Fibroblast of pulmonary artery (primary cell): ENCODE data around the gene USP13.

Source experiments
- DNase-seq: peaks from one replicate; pipeline ENCODE4 v3.0.0-alpha.2; 2010; ENCODE audit warnings: low read depth
- H3K4me3 ChIP-seq: replicated peaks from 2 replicates; pipeline ENCODE4 v1.5.1; 2011; ENCODE audit warnings: low read depth, mild to moderate bottlenecking, control low read depth, low read length, moderate library complexity
- TF ChIP-seq, protein P1 (sequence below): IDR thresholded peaks from 2 replicates; pipeline ENCODE4 v1.5.1; 2011; ENCODE audit warnings: mild to moderate bottlenecking, control low read depth, low read length, inconsistent platforms; ENCODE audit errors: missing control alignments

Gene USP13

DNA sequence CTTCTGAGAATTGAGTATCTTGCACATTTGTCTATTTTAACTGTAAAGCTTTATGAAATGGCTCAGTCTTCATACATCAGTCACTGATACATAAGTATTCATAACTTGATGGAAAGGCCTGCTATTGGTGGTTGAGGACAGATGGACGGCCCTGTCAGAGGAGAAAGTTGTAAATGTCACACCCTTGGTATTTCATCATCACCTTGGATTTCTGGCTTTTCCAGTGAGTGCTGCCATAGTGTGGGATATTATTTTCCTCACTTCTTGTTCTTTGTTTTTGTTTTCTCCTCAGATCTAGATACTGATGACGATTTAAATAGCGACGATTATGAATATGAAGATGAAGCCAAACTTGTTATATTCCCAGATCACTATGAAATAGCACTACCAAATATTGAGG is 47.9 kb downstream of the USP13 start:
- H3K4me3 ChIP-seq: no peak overlapping the region
- DNase-seq: no peak
- TF ChIP-seq, protein P1, sequence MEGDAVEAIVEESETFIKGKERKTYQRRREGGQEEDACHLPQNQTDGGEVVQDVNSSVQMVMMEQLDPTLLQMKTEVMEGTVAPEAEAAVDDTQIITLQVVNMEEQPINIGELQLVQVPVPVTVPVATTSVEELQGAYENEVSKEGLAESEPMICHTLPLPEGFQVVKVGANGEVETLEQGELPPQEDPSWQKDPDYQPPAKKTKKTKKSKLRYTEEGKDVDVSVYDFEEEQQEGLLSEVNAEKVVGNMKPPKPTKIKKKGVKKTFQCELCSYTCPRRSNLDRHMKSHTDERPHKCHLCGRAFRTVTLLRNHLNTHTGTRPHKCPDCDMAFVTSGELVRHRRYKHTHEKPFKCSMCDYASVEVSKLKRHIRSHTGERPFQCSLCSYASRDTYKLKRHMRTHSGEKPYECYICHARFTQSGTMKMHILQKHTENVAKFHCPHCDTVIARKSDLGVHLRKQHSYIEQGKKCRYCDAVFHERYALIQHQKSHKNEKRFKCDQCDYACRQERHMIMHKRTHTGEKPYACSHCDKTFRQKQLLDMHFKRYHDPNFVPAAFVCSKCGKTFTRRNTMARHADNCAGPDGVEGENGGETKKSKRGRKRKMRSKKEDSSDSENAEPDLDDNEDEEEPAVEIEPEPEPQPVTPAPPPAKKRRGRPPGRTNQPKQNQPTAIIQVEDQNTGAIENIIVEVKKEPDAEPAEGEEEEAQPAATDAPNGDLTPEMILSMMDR: no peak

- TF ChIP-seq, protein P1: no peak
- DNase-seq: no peak
- no peak overlapping the region for H3K4me3 ChIP-seq
Measured at GRCh38 chr3:179701176-179701827, 48.5 kb downstream of the USP13 start.

GRCh38 chr3:179702271-179702947 is 49.6 kb downstream of the USP13 start:
- no peak for DNase-seq
- TF ChIP-seq, protein P1: no peak
- H3K4me3 ChIP-seq: no peak overlapping the region

DNA sequence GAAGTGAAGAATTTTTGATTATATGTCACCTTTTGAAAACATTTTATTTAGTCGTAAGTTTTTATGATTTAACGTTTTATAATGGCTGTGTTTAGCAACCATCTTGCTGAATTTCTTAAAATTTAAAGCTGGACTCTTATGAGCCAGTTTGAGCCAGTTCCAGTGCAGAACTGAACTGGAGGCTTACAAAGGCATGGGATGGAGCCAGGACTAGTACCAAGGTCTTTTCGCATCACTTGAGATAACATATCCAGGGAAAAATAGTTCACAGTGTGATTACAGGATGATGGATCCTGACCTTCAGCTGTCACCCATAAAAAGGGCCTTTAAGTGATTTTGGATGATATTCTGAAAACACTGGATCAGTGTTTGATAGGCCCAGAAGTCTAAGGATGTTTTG is 51.0 kb downstream of the USP13 start:
- TF ChIP-seq, protein P1: no peak
- no peak overlapping the region for H3K4me3 ChIP-seq
- DNase-seq: no peak

DNA sequence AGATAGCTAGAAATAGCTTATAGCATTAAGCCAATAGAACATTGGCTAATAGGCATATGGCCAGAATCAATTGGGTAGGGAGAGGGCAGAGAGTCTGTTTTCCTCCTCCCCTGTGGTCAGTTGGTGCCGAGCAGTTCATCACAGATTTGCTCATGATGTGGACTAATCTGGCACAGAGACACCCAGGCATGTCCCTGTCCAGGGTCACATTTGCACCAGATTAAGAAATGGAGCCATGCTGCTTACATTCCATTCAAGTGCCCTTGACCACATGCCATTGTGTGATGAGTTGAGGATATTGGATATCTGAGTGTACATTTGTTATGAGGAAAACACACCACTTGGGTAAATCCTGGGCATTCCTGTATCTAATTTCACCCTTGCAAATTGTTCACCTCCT is 53.4 kb downstream of the USP13 start:
- no peak overlapping the region for H3K4me3 ChIP-seq
- TF ChIP-seq, protein P1: no peak
- DNase-seq: no peak

GRCh38 chr3:179710079-179710478 is 57.2 kb downstream of the USP13 start:
- no peak overlapping the region for H3K4me3 ChIP-seq
- TF ChIP-seq, protein P1: no peak
- no peak for DNase-seq
